ENCODE results near the gene UBXN10.

Gene UBXN10

GRCh38 chr1:20185834-20186782, at the start of gene UBXN10, which contains the start of gene PLA2G2C:
Gene UBXN10 (plus strand): TSS chr1:20186096. CDS start chr1:20190562, 4,466 bp downstream.
Gene PLA2G2C (minus strand): TSS chr1:20186518. CDS start chr1:20177363, 9,155 bp downstream.
- DNase-seq (ENCODE audit: low read depth, low spot score): no peak

- DNase-seq (ENCODE audit: low read depth, low spot score): no peak
Observed at GRCh38 chr1:20136249-20136648, 49.6 kb upstream of the UBXN10 start.

GRCh38 chr1:20137055-20137454, 48.8 kb upstream of the UBXN10 start:
- no peak for DNase-seq (ENCODE audit: low read depth, low spot score)

GRCh38 chr1:20137604-20138003, 48.3 kb upstream of the UBXN10 start:
- DNase-seq (ENCODE audit: low read depth, low spot score): no peak

GRCh38 chr1:20138346-20138745, 47.5 kb upstream of the UBXN10 start:
- no peak for DNase-seq (ENCODE audit: low read depth, low spot score)

- no peak for DNase-seq (ENCODE audit: low read depth, low spot score)
Observed at GRCh38 chr1:20138961-20139550, 46.8 kb upstream of the UBXN10 start, which contains the start of gene PLA2G2F. Gene PLA2G2F (plus strand): TSS chr1:20139323. CDS start chr1:20139428, 105 bp downstream.

GRCh38 chr1:20139776-20140612, 45.9 kb upstream of the UBXN10 start:
- no peak for DNase-seq (ENCODE audit: low read depth, low spot score)

GRCh38 chr1:20141001-20141400, 44.9 kb upstream of the UBXN10 start:
- no peak for DNase-seq (ENCODE audit: low read depth, low spot score)

GRCh38 chr1:20141466-20141865, 44.4 kb upstream of the UBXN10 start:
- no peak for DNase-seq (ENCODE audit: low read depth, low spot score)

- DNase-seq (ENCODE audit: low read depth, low spot score): no peak
Observed at GRCh38 chr1:20142001-20142710, 43.7 kb upstream of the UBXN10 start.

GRCh38 chr1:20143318-20143717, 42.6 kb upstream of the UBXN10 start:
- DNase-seq (ENCODE audit: low read depth, low spot score): no peak

- no peak for DNase-seq (ENCODE audit: low read depth, low spot score)
Observed at GRCh38 chr1:20143734-20144565, 41.9 kb upstream of the UBXN10 start.

- DNase-seq (ENCODE audit: low read depth, low spot score): no peak
Observed at GRCh38 chr1:20147846-20148570, 37.9 kb upstream of the UBXN10 start.

- no peak for DNase-seq (ENCODE audit: low read depth, low spot score)
Observed at GRCh38 chr1:20148571-20149500, 37.1 kb upstream of the UBXN10 start.

GRCh38 chr1:20149601-20150325, 36.1 kb upstream of the UBXN10 start:
- DNase-seq (ENCODE audit: low read depth, low spot score): no peak

GRCh38 chr1:20150326-20150705, 35.6 kb upstream of the UBXN10 start:
- DNase-seq (ENCODE audit: low read depth, low spot score): no peak

- DNase-seq (ENCODE audit: low read depth, low spot score): no peak
Observed at GRCh38 chr1:20150969-20151368, 34.9 kb upstream of the UBXN10 start.
